NCI-H2196 (cell line): ENCODE data around the gene MKLN1.
"Not testable (repeated sequence)": the region's sequence is repeated elsewhere in the genome, so short reads cannot be mapped to it uniquely, and the experiment has no call there.

Experiments used
- DNase-seq: peaks from one replicate; lab custom pipeline; 2025; ENCODE audit not compliant: unreplicated experiment; lab: John Stamatoyannopoulos, UW

Gene MKLN1

DNA sequence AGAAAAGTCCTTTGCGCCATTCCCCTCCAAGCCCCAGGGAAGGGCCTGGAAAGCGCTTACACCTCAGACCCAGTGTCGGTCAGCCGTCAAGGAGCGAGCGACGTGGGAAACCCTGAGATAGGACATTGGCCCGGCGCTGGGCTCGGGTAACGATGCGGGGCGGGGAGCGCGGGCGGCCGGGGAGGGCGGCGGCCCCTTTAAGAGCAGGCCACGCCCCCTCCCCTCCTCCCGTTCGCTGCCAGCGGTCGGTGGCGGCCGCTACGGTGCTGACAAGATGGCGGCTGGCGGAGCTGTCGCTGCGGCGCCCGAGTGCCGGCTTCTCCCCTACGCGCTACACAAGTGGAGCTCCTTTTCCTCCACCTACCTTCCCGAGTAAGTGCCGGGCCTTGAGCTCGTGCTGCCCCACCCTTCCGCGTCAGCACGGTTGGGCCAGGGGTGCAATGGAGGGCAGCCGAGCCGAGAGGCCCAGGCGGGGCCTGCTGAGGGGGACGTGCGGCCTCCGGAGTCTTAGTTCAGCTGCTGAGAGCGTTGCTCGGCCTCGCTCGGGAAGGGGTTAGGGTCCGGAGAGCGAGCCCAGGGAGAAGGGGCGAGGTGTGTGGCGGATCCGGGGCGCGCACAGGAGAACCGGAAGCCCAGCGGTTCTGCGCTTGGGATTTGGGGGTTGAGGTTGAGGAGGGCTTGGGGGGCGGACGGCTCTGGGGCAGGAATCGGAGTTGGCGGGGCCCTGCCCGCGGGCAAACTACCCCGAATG lies at the start of gene MKLN1:
Gene MKLN1 (plus strand): TSS at position 251 of the 751 bp plus-strand sequence. CDS start 24 bp downstream, at position 275.
- peak; percentile 89 for DNase-seq

DNA sequence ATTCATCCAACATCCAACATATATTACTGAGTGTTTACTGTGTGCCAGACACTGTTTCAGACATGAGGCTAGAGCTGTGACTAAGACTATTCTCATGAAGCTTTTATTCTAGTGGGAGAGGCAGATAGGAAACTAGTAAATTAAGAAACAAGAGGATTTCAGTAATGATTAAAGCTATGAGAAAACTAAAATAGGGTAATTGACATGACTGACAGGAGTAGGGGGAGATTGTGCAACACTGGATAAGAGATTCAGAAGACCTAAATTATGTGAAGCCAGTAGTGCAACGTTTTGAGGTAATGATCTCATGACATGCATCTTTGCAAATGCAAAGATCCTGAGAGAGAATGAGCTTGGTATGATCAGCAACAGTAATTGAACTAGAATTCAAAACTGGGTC lies 48.6 kb upstream of the MKLN1 start:
- DNase-seq, result no peak

- DNase-seq, result no peak
Observed at GRCh38 chr7:131281266-131282048, 46.2 kb upstream of the MKLN1 start.

DNA sequence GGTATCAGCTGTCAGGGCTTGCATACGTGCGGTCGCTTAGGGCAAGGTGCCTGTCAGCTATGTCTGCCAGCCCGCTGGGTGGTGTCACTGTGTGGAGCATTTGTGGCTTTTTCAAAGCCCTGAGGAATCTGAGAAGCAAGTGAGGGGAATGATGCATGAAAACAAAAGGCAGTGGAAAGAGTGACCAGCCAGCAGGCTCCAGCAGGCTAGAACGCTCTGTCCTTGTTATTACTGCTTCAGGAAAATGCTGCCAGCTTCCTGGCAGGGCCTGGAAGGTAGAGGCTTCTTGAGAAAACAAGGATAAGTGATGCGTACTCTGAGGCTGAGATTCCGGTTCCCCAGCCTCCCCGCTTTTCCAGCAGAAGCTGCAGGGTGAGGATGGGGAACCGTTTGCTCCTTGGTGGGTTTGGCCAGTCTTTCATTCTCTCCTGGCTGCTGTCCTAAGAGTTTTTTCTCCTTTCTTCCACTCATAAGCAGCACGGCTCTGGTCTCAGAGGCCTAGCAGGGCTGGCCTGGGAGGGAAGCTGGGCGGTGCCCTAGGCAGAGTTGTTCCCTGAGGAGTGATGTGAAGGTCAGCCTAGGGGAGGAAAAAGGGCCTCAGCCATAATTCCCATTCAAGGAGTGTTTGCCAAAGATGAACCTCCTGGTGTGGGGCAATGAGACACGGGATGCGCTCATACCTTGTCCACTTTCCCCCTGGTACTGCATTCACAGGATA lies 42.8 kb upstream of the MKLN1 start:
- peak; percentile 65 for DNase-seq

GRCh38 chr7:131285556-131285955 lies 42.1 kb upstream of the MKLN1 start:
- DNase-seq, result no peak

GRCh38 chr7:131288450-131288849 lies 39.2 kb upstream of the MKLN1 start:
- no peak for DNase-seq

- no peak for DNase-seq
Observed at GRCh38 chr7:131289051-131289450, 38.6 kb upstream of the MKLN1 start.

- no peak for DNase-seq
Observed at GRCh38 chr7:131292141-131292905, 35.4 kb upstream of the MKLN1 start.

GRCh38 chr7:131293018-131293417 lies 34.7 kb upstream of the MKLN1 start:
- DNase-seq, result no peak

DNA sequence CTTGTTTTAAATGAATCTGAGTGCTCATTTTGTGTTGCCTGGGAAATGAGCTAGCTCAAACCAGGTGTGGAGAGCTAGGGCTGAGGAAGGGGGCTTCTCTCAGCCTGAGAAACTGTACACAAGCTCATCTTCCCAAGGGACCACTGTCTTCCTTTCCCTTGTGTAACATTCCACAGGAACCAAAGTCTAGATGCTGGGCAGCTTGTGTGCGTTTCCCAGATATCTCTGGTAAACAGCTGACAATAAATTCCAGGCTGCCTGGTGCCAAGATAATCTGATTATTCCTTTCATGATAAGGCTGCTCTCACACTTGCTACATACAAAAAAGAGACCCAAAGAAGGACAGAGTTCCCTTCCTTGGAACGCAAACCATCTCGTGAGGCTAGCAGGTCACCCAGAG lies 33.1 kb upstream of the MKLN1 start:
- DNase-seq, result no peak

GRCh38 chr7:131298608-131298992 lies 29.1 kb upstream of the MKLN1 start:
- no peak for DNase-seq

DNA sequence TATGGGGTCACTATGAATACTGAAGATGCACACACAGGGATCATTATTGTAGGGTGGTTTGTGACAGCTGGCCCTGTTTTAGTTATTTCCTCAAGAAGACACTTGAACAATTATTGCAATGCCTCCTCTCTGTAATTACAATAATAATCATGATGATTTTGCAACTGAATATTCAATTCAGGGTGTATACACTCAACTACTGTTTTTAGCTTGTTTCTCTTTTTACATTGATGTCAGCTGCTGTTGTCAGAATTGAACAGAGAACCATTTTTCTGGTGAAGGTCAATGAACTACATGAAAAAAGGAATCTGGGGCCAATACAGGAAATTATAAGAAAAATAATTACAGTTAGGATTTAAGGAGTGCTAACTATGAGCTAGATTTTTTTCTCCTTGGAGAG lies 28.6 kb upstream of the MKLN1 start:
- no peak for DNase-seq

DNA sequence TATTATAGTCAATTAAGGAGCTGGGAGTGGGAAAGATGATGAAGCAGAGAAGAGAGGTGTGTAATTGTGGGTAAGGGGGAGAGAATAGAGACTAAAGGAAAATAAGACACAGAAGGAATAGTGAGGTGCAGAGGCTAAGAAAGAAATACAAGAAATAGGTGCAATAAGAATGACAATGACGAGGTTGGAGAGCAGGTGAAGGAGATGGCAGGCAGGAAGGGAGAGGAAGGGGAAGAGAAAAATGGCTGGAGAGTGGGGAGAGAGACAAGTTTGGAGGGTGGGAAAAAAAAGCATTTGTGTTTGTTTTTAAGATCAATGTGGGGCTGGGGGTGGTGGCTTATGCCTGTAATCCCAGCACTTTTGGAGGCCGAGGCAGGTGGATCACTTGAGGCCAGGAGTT lies 27.6 kb upstream of the MKLN1 start:
- no peak for DNase-seq

GRCh38 chr7:131300572-131301466 lies 26.9 kb upstream of the MKLN1 start:
- DNase-seq, result no peak

DNA sequence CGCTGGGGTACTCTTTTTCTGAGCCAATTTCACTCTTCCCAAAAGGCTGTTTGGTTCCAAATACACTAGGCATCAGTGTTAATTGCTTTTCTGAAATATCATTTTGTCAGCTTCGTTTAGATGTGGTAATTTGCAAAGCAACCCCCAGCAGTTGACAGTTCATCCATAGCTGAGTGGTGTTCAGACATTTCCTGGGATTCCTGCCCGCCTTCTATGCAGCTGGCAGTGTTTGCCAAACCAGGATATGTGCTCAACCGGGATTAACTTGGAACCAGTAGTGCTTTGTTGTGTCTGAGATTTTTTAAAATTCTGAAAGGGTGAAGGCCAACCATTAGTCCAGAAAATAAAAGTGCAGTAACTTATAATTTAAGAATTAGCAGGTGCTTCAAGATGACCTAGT lies 25.2 kb upstream of the MKLN1 start:
- DNase-seq, result no peak

- peak; percentile 31 for DNase-seq
Observed at GRCh38 chr7:131302876-131303707, 24.6 kb upstream of the MKLN1 start.

DNA sequence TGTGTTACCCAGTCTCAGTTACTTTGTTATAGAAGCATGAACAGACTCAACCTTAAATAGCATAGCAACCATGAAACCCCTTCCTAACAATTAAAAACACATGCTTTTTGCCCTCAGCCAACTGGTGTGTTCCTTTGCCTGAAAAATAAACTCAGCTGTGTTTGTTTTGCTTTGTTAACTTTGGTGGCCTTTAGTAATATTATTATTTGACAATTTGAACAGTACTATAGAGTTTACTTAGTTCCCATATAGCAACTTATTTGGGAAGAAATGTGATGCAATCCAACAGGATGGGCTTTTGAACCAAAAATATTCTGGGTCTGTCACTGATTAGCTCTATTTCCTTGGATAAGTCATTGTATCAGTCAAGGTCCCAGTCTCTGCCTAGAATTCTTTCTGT lies 22.5 kb upstream of the MKLN1 start:
- DNase-seq, result no peak

GRCh38 chr7:131306041-131306440 lies 21.6 kb upstream of the MKLN1 start:
- DNase-seq, result not testable (repeated sequence)

DNA sequence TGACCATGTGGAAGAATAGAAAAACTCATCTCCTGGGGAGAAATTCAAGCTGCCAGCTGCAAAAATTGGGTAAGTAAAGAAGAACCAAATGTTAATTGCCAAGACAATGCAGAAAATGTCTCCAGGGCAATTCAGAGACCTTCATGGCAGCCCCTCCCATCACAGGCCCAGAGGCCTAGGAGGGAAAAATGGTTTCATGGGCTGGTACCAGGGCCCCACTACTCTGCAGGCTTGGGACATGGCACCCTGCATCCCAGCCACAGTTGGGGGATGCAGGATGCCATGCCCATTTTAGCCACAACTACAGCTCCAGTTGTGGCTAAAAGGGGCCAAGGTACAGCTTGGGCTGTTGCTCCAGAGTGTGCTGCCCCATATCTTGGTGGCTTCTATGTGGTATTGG lies 20.9 kb upstream of the MKLN1 start:
- no peak for DNase-seq
